Activated CD4-positive, alpha-beta T cell treated with anti-CD3 and anti-CD28 coated beads for 36 hours (primary cell): Measurements from ENCODE around the gene ARNT2. TPM values are rescaled to one million over a fixed set of nuclear protein-coding genes. Genes with fewer than 3 reads are reported as not detected.

Experiments
- ATAC-seq: fragments of 200-7000 bp; cut with Tn5 transposase; one replicate; pipeline ENCODE4 v1.10.0; 2021; ENCODE audit warnings: mild to moderate bottlenecking, moderate library complexity
- CTCF ChIA-PET: fragments of 350-600 bp; sonication (Branson Sonifier 250); formaldehyde crosslinking; loops from one replicate; lab custom pipeline; 2021; ENCODE audit warnings: antibody characterized with exemption; lab: Charles Lee
- POLR2A ChIA-PET: fragments of 350-600 bp; sonication (Branson Sonifier 250); formaldehyde crosslinking; loops from one replicate; lab custom pipeline; 2021; ENCODE audit warnings: antibody characterized with exemption, inconsistent platforms; lab: Charles Lee
- DNase-seq: peaks from one replicate; pipeline ENCODE4 v3.0.0-alpha.2; 2020
- H3K27ac Mint-ChIP-seq: one replicate; pipeline ENCODE4 v1.8.0; 2021; ENCODE audit warnings: mixed read lengths
- H3K27me3 Mint-ChIP-seq: one replicate; pipeline ENCODE4 v1.8.0; 2021; ENCODE audit warnings: mixed read lengths
- H3K36me3 Mint-ChIP-seq: one replicate; pipeline ENCODE4 v1.8.0; 2021; ENCODE audit warnings: low read depth, mixed read lengths
- H3K4me1 Mint-ChIP-seq: one replicate; pipeline ENCODE4 v1.8.0; 2021; ENCODE audit warnings: mixed read lengths
- H3K4me3 Mint-ChIP-seq: one replicate; pipeline ENCODE4 v1.8.0; 2021; ENCODE audit warnings: mild to moderate bottlenecking, moderate library complexity, mixed read lengths
- H3K9me3 Mint-ChIP-seq: one replicate; pipeline ENCODE4 v1.8.0; 2021; ENCODE audit warnings: low read depth, mixed read lengths
- intact Hi-C, 2 experiments: fragments of 100-400 bp; cut with DNase I in 1 of 2; cut with micrococcal nuclease in 1 of 2; formaldehyde crosslinking; loops; one replicate each; pipeline versions ENCODE4 v1.14.2 to v1.15.1; 2022 to 2024; cut with DNase I, micrococcal nuclease
- total RNA-seq, 2 experiments: library from RNA; stranded (reverse); gene quantifications; one replicate each; pipeline ENCODE4 v1.2.3, GENCODE V29; 2021

Gene ARNT2
- total RNA-seq, 2 experiments from 2014 or later: 0.05 to 0.19 TPM

DNA sequence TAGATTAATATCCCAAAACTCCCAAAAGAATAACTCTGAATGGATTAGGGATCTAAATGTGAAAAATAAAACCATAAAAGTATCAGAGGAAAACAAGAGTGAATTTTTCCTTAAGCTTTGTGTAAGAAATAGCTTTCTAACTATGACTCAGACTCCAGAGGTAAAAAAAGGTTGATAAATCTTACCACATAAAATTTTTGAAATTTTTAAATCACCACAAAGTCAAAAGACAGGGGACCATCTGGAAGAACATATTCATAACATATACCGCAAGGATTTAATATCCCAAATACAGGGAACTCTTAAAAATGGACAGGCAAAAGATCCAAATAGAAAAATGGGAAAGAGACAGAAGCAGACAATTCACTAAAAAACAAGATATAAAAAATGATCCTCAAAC, 145.0 kb downstream of the ARNT2 start:
- Mint-ChIP-seq H3K36me3 (no peaks in the 10 kb centered on the region), H3K27ac (no peak overlapping the region), H3K4me1 (no peaks in the 10 kb centered on the region), H3K27me3 (peaks cover 35% of the 10 kb centered on the region), H3K4me3 (no peak overlapping the region), H3K9me3 (peaks cover 2% of the 10 kb centered on the region)
- ChIA-PET POLR2A (no interaction called here), CTCF (no interaction called here)
- DNase-seq (no peak), ATAC-seq (no peak)
- intact Hi-C loops: no loop called here

DNA sequence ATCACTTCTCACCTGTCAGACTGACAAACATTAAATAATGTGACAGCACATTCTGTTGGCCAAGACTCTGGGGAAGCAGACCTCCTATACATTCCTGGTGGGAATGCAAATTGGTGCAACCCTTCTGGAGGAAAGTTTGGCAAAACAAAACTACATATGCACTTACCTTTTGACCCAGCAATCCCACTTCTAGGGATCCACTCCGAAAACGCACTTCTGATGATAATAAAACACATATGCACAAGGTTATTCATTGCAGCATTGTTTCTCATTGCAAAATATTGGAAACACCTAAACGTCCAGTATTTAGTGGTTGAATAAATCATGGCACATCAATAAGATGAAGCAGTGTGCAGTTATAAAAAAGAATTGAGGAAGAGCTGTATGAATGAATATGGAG, 145.5 kb downstream of the ARNT2 start:
- intact Hi-C loops: no loop called here
- Mint-ChIP-seq H3K27me3 (peaks cover 31% of the 10 kb centered on the region), H3K4me3 (no peak overlapping the region), H3K4me1 (no peaks in the 10 kb centered on the region), H3K36me3 (no peaks in the 10 kb centered on the region), H3K27ac (no peak overlapping the region), H3K9me3 (no peaks in the 10 kb centered on the region)
- DNase-seq (no peak), ATAC-seq (no peak)
- ChIA-PET CTCF (no interaction called here), POLR2A (no interaction called here)

DNA sequence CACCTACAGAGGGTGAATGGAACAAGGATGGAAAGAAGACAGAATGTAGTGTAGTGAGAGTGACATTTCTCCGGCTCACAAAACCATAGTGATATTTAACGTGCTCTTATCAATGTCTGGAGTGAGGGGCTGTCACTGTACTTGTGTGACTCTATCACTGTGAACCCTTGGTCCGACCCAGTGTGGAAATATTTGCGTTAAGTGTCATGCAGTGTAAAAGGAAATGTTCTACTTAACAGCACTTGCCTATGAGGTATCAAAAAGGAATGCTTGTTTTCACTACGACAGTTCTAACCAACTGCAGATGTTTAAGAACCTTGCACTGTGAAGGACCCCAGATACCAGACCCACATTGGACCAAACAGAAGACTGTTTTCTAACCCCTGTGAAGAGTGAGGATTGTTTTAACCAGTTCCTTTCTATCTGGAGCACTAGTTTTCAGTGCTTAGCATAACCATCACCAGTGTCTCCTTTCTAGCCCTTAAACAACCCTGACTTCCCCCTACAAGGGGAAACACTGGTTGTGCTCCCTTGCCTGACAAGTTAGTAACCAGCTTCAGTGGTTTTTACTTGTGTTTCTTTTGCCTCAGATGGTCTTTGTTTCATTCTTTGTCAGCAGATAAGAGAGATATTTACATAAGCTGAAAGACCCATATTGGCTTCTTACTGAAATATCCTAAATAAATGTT, 146.2 kb downstream of the ARNT2 start:
- Mint-ChIP-seq H3K4me1 (no peaks in the 10 kb centered on the region), H3K27me3 (peaks cover 36% of the 10 kb centered on the region), H3K4me3 (no peak overlapping the region), H3K36me3 (no peaks in the 10 kb centered on the region), H3K27ac (no peak overlapping the region), H3K9me3 (no peaks in the 10 kb centered on the region)
- POLR2A ChIA-PET: no interaction called here
- DNase-seq: no peak
- ATAC-seq: no peak
- CTCF ChIA-PET: no interaction called here
- intact Hi-C loops: no loop called here

- no peaks in the 10 kb centered on the region for H3K4me1 Mint-ChIP-seq
- no peaks in the 10 kb centered on the region for H3K36me3 Mint-ChIP-seq
- peaks cover 36% of the 10 kb centered on the region for H3K27me3 Mint-ChIP-seq
- DNase-seq: no peak
- ChIA-PET POLR2A (no interaction called here), CTCF (no interaction called here)
- H3K4me3 Mint-ChIP-seq: no peak overlapping the region
- intact Hi-C loops: no loop called here
- no peak for ATAC-seq
- H3K27ac Mint-ChIP-seq: no peak overlapping the region
- no peaks in the 10 kb centered on the region for H3K9me3 Mint-ChIP-seq
Observed at GRCh38 chr15:80550908-80551260, 146.7 kb downstream of the ARNT2 start.

GRCh38 chr15:80551348-80551747, 147.2 kb downstream of the ARNT2 start:
- Mint-ChIP-seq H3K36me3 (no peaks in the 10 kb centered on the region), H3K27ac (no peak overlapping the region), H3K4me1 (no peaks in the 10 kb centered on the region), H3K27me3 (peaks cover 33% of the 10 kb centered on the region), H3K9me3 (no peaks in the 10 kb centered on the region), H3K4me3 (no peak overlapping the region)
- no peak for DNase-seq
- CTCF ChIA-PET: no interaction called here
- POLR2A ChIA-PET: no interaction called here
- ATAC-seq: no peak
- intact Hi-C loops: no loop called here

- peaks cover 26% of the 10 kb centered on the region for H3K27me3 Mint-ChIP-seq
- no peaks in the 10 kb centered on the region for H3K36me3 Mint-ChIP-seq
- H3K9me3 Mint-ChIP-seq: no peaks in the 10 kb centered on the region
- DNase-seq: no peak
- no peaks in the 10 kb centered on the region for H3K4me1 Mint-ChIP-seq
- ChIA-PET CTCF (no interaction called here), POLR2A (no interaction called here)
- no peak for ATAC-seq
- no peak overlapping the region for H3K27ac Mint-ChIP-seq
- H3K4me3 Mint-ChIP-seq: no peak overlapping the region
- intact Hi-C loops: no loop called here
Observed at GRCh38 chr15:80554560-80554959, 150.4 kb downstream of the ARNT2 start.

DNA sequence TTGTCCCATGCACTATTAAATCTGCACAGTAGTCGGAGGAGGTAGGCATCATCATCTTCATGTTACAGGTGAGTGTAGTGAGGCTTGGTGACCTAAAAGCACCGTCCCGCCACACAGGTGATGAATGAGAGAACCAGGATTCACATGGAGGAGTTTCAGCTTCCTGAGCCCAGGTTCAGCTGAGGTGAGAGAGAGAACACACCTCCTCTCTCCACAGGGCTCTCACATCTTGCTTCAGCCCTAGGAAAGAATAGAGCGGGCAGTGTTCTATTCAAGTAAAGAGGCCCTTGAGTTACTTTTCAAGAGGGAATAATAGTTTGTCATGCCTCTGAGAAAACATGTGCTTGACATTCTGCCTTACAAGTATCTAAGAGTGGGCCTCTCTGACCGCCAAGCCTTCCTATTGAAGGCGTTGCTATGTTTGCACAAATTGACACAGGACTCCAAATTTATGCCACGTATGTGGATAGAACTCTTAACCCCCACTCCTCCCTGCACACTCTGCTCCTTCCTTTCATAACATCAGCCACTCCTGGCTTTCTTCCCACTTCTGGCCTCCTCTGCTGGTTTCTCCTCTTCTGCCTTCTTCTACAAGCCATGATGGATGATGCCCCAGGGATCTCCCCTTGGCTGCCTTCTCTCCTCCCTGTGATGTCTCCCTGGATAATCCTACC, 152.6 kb downstream of the ARNT2 start:
- intact Hi-C loops: no loop called here
- DNase-seq (no peak), ATAC-seq (no peak)
- Mint-ChIP-seq H3K27ac (no peak overlapping the region), H3K4me3 (no peak overlapping the region), H3K27me3 (peaks cover 20% of the 10 kb centered on the region), H3K36me3 (no peaks in the 10 kb centered on the region), H3K4me1 (no peaks in the 10 kb centered on the region), H3K9me3 (no peaks in the 10 kb centered on the region)
- ChIA-PET POLR2A (no interaction called here), CTCF (no interaction called here)

DNA sequence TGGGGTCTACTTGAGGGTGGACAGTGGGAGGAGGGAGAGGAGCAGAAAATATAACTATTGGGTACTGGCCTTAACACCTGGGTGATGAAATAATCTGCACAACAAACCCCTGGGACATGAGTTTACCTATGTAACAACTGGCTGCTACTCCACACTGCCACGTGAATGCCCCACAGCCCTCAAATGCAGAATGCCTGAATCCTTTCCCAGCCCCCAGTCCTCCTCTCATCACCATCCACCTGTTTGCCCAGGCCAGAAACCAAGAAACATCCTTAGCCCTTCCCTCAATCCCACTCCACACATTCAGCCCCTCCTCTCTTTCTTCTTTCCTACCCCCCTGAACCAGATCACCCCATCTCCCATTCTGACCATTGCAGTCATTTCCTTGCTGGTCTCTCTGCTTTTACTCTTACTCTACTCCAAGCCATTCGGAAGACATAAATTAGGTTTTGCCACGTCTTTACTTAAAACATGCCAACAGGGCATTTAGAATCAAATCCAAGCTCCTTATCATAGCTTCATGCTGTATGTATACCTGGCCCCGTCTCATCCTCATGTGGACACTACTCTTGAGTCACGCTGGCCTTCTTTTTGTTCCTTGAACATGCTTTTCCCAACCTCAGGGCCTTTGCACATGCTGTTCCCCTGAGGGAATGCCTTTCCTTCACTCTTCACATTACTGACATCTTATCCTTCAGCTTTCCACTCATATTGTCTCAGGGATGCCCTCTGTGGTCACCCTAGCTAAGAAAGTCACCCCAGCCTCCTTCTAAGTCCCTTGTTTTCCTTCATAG, 153.5 kb downstream of the ARNT2 start:
- H3K4me1 Mint-ChIP-seq: no peaks in the 10 kb centered on the region
- intact Hi-C loops: no loop called here
- H3K9me3 Mint-ChIP-seq: no peaks in the 10 kb centered on the region
- ChIA-PET CTCF (interaction anchor here (0.6 kb wide), 1 partner anchor 350 kb away, joined by 3 read pairs; no protein-coding TSS in a partner anchor), POLR2A (no interaction called here)
- DNase-seq: no peak
- H3K4me3 Mint-ChIP-seq: no peak overlapping the region
- ATAC-seq: no peak
- H3K36me3 Mint-ChIP-seq: no peaks in the 10 kb centered on the region
- H3K27me3 Mint-ChIP-seq: peaks cover 15% of the 10 kb centered on the region
- H3K27ac Mint-ChIP-seq: no peak overlapping the region

DNA sequence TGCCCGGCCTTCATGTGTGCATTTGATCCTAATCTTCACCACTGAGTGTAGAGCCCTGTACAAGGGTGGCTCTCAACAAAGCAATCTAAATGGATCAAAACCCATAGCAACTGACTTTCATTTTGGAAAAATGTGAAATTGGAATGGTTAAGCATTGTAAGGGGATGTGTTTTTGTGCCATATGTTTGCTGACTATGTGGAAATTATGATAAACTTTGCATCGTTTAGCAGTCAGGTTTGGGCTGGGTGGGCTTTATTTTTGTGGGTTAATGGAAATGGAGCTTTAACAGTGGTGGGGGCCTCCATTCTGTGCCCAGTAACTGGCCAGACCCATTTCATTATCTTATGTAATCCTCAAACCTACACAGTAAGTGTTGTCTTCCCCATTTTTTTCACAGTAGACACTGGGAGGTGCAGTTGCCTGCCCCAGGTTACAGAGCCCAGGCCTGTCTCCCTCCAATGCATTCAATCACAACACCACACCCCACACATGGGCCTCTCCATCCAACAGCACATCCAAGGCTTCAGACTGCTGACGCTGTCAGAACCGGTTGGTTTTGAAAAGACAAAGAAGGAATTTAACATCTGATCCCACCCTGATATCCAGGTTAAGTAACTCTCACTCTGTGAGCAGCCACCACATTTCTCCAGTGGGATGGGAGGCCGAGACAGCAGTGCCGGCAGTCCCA, 154.6 kb downstream of the ARNT2 start:
- Mint-ChIP-seq H3K4me1 (no peaks in the 10 kb centered on the region), H3K27me3 (peaks cover 18% of the 10 kb centered on the region)
- CTCF ChIA-PET: no interaction called here

GRCh38 chr15:80559320-80559693, 155.1 kb downstream of the ARNT2 start:
- Mint-ChIP-seq H3K4me1 (no peaks in the 10 kb centered on the region), H3K9me3 (no peaks in the 10 kb centered on the region), H3K27me3 (peaks cover 18% of the 10 kb centered on the region), H3K36me3 (no peaks in the 10 kb centered on the region), H3K4me3 (no peak overlapping the region), H3K27ac (no peak overlapping the region)
- ChIA-PET POLR2A (no interaction called here), CTCF (no interaction called here)
- no peak for ATAC-seq
- no peak for DNase-seq
- intact Hi-C loops: no loop called here

More for the DNA sequence above, 154.6 kb downstream of the ARNT2 start:
- DNase-seq (no peak), ATAC-seq (no peak)
- H3K9me3 Mint-ChIP-seq: no peaks in the 10 kb centered on the region
- POLR2A ChIA-PET: no interaction called here
- intact Hi-C loops: no loop called here
- H3K27ac Mint-ChIP-seq: no peak overlapping the region
- no peak overlapping the region for H3K4me3 Mint-ChIP-seq
- H3K36me3 Mint-ChIP-seq: no peaks in the 10 kb centered on the region

- Mint-ChIP-seq H3K27me3 (peaks cover 17% of the 10 kb centered on the region), H3K9me3 (no peaks in the 10 kb centered on the region), H3K4me3 (no peak overlapping the region), H3K36me3 (no peaks in the 10 kb centered on the region), H3K27ac (no peak overlapping the region), H3K4me1 (no peaks in the 10 kb centered on the region)
- no peak for DNase-seq
- POLR2A ChIA-PET: no interaction called here
- no peak for ATAC-seq
- intact Hi-C loops: loop anchor here in 1 of 2 experiments (10.0 kb wide), 1 partner anchor 105 kb away; no protein-coding TSS in a partner anchor
- CTCF ChIA-PET: no interaction called here
Observed at GRCh38 chr15:80559761-80560160, 155.6 kb downstream of the ARNT2 start.
